HG03064 (cell line): ENCODE data around the gene CCDC127.
"Not testable (repeated sequence)": the region's sequence is repeated elsewhere in the genome, so short reads cannot be mapped to it uniquely, and the experiment has no call there.

Experiments used
- ATAC-seq: cut with Tn5 transposase; IDR thresholded peaks from one replicate; pipeline ENCODE4 v1.9.1; 2021; ENCODE audit warnings: low read depth; ENCODE audit not compliant: unreplicated experiment

Gene CCDC127

GRCh38 chr5:178110-178509, 39.8 kb downstream of the CCDC127 start:
- no peak for ATAC-seq

DNA sequence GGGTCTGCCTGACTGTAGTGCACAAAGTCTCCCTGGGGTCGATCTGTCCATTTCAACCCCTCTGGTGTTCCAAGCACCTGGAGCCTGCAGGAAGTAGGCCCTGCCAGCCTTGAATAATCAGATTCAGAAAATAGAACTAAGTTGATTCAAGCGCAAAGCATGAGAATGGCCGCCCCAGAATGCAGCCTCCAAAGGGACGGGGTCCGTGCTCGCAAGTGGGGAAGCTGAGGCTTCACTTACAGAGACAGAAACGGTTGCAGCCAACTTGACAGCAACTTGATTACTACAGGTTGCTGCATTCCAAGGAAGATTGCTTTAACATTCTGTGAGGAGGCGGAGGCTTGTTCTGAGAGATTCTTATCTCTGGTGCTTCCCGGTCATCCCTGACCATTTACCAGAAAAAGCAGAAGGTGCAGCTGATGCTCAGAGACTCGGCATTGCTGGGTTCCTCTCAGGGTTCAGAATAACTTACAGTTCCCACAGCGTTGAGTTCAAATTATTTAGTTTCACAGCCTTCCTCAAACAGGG, 41.6 kb downstream of the CCDC127 start:
- ATAC-seq, result no peak

DNA sequence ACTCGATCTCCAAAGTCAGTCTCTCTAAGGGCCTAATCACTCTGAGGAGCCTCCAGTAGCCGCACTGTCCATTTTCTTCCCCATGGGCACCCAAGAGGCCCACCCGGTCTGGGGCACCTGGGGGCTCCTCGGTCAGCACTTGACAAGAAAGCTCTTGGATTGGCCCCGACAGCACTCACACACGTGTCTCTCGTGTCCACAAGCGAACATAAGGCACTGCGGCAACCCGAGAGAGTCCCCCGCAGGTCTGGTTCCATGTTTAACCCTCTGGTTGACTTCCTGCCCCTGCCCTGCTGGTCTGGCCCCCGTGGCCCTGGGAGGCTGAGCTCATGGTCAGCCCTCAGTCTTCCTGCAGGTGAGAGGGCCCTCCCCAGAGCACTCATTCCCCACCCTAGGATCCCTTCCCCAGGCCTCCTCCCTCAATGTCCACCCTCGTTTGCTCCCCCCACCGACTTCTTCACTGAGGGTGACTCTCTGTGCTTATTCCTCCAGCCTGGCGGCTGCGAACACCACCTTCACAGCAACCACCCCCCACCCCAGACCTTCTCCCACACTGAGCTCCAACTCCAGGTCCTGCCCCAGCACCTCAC, 43.0 kb downstream of the CCDC127 start:
- ATAC-seq, result no peak

- no peak for ATAC-seq
These were observed 43.7 kb downstream of the CCDC127 start for GRCh38 chr5:174291-174600.

GRCh38 chr5:173392-174290, 44.3 kb downstream of the CCDC127 start:
- ATAC-seq, result no peak

DNA sequence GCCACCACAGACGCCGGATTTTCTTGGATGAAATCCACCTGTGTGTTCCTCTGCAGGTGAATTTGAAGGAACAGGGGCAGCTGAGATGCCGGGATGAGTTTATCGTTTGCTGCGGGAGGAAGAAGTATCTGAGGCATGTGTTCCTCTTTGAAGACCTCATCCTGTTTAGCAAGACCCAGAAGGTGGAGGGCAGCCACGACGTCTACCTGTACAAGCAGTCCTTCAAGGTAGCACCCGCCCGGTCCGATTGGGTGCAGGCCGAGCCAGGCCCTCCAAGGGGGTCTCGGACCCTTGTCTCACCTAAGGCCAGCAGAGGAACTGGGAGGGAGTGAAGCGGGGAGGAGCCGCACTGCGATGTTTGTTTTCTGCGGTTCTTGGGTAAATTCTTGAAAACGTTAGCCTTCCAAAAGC, 45.1 kb downstream of the CCDC127 start:
- no peak for ATAC-seq

DNA sequence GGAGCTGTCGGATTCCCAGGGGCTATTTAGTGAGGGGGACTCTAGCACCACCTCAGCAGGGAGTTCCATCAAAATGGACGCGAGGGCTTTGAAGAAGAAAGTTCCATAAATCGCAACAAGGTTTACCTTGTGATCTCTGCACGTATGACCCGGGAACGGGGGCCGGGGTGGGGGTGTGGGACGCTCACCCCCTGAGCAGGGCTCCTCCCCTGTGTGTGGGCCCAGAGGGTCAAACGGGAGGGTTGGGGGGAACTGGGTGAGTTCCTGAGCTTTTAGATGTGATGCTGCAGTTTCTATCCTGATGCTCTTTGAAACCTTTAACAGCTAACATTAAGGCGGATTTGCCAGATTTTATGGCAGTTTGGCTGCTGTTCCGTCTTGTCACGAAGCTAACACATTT, 45.5 kb downstream of the CCDC127 start:
- no peak for ATAC-seq

DNA sequence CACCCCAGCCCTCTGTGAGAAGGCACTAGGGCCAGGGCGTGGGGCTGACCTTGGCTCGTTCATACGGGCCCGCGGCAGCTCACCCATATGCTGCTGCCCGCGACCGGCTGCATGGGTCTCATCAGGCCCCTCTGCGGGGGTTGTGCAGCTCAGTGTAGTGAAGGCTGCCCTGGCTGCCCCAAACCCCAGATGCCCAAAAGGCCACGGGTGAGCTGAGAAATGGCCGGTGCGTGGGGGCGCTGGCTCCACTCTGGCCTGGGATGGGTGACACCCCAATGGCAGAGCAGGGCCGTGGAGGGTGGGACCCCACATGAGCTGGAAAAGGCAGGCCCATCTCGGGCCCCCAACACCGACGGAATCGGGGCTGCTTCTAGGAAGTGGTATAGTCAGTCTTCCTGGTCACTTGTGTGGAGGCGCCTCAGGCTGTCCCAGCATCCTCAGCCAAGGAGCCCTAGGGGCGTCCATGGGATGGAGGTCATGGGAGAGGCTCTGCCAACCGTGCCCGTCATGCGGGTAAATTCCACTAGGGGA, 46.1 kb downstream of the CCDC127 start:
- ATAC-seq, result no peak

DNA sequence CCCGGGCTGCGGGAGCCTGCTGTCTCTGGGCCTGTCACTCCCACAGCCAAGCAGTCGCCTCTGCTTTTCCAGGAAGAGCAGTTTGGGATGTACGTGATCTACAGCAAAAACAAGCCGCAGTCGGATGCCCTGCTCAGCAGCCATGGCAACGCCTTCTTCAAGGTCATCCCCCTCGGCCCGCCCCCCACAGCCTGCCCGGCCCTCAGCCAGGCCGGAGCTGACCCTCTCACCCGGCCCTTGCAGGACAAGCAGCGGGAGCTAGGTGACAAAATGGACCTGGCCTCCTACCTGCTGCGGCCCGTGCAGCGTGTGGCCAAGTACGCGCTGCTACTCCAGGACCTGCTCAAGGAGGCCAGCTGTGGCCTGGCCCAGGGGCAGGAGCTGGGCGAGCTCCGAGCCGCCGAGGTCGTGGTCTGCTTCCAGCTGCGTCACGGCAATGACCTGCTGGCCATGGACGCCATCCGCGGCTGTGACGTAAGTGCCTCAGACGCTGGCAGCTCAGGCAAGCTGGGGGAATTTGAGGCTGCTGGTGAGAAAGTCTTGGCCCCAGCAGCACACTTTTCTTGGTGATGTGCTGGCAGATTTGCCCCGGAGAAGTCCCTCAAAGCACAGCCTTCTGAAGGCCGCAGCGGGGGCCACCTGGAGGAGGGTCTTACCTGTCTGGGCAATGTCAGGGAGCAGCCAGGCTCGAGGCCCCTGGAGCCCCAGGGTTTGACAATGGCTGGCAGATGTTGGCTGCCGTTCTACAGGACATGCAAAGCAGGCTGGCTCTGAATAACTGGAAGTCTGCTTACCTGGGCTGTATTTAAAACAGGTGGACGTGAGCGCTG, 46.8 kb downstream of the CCDC127 start:
- no peak for ATAC-seq

GRCh38 chr5:169728-170094, 48.2 kb downstream of the CCDC127 start:
- no peak for ATAC-seq

DNA sequence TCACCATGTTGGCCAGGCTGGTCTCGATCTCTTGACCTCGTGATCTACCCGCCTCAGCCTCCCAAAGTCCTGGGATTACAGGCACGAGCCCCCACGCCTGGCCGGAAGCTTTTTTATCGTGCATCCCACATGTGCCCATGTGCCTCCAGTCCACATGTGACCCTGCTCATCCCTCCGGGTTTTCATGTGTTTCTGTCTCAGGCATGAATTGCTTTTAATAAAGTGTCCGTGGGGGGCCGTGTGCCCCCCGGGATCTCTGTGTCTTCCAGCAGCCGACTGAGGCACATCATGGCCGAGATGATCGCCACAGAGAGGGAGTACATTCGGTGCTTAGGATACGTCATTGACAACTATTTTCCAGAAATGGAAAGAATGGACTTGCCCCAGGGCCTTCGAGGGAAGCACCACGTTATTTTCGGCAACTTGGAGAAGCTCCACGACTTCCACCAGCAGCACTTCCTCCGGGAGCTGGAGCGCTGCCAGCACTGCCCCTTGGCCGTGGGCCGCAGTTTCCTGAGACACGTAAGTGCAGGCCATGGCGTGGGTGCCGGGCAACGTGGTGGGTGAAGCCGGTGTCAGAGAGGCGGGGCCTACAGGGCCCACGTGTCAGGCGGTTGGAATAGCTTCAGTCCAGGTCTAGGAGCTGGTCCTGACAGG, 48.8 kb downstream of the CCDC127 start:
- no peak for ATAC-seq

GRCh38 chr5:167982-168660, 49.8 kb downstream of the CCDC127 start:
- no peak for ATAC-seq

GRCh38 chr5:167511-167910, 50.4 kb downstream of the CCDC127 start:
- ATAC-seq, result no peak

DNA sequence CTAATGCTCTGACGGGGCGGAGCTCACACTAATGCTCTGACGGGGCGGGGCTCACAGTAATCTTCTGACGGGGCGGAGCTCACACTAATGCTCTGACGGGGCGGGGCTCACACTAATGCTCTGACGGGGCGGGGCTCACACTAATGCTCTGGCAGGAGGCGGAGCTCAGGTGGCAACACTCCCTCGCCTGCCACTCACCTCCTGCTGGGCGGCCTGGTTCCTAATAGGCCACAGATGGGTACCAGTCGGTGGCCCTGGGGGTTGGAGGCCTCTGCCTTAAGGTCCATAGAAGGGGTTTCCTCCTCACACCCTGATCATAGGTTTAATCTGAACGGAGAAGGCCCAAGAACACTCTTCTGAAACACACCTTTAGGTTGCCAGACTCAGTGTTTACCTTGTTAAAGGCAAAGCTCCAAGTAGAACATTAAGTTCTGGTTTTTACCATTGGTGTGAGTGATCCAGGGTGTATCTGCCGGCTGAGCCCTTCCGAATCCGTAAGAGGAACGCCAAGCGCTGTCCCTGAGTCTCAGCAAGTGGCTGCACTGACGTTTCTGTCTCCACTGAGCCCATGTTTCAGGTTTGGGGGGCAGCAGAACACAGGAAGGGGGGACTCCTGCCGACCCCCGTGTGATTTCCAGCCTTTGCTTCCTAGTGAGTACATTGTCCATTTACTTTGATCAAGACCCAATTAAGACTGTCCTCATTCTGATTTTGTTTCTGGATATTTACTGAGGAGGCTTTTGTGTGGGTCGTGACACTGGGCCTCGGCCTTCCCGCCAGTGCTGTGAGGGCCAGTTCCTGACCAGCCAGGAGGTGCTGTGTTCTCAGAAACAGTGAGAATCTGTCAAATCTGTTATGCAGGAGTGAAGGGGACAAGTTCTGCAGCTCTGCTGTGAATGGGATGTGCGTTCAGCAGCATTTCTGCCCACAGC, 51.2 kb downstream of the CCDC127 start:
- no peak for ATAC-seq

GRCh38 chr5:164783-165182, 53.2 kb downstream of the CCDC127 start:
- ATAC-seq, result not testable (repeated sequence)

DNA sequence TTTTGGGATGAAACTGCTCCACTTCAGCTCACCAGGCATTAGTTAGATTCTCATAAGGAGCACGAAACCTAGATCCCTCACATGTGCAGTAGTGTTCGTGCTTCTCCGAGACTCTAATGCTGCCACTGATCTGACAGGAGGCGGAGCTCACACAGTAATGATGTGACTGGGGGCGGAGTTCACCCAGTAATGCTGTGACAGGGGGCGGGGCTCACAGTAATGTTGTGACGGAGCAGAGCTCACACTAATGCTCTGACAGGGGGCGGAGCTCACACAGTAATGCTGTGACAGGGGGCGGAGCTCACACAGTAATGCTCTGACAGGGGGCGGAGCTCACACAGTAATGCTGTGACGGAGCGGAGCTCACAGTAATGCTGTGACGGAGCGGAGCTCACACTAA, 53.7 kb downstream of the CCDC127 start:
- ATAC-seq, result no peak

DNA sequence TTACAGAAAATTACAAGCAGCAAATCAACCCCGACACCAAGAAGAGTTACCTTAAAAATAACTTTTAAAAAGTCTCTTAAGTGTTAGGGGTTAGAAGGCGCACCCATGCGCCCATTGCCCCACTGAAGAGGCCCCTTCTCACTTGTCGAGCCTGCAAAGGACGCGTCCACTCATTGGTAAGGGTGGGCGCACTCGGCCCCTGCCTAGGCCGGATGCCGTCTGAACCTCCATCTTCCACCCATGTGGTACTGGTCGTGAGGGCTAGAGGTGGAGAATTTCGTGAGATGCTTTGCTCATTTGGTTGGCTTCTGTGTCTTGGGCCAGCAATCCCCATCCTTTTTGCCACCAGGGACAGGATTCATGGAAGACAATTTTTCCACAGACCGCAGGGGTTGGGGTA, 54.1 kb downstream of the CCDC127 start:
- ATAC-seq, result no peak

DNA sequence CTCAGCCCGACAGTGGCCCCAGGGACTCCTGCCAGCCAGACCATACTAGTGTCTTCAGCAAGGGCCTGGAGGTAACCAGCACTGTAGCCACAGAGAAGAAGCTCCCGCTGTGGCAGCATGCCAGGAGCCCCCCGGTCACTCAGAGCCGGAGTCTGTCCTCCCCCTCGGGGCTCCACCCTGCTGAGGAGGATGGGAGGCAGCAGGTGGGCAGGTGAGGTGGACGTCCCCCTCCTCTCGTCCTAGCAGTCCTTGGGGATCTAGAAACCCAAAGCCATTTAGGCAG, 54.7 kb downstream of the CCDC127 start:
- no peak for ATAC-seq
